ENCODE measurements around the gene CYB561. TPM values are rescaled to one million over a fixed set of nuclear protein-coding genes. Genes with fewer than 3 reads are reported as not detected.

CYB561 gene
- total and polyA plus RNA-seq, 4 experiments from 2014 or later, result 34.1 to 83.7 (median 61.6) TPM

GRCh38 chr17:63436523-63437110, 9.5 kb downstream of the CYB561 start:
- DNase-seq, result no peak
- H3K4me1 ChIP-seq (ENCODE audit: insufficient read depth, low read length), result peaks cover 69% of the 10 kb centered on the region
- CTCF ChIA-PET (ENCODE audit: partially characterized antibody), result interaction anchor here (0.9 to 7.7 kb wide), 6 partner anchors 8 to 175 kb away, joined by 3 to 97 read pairs (median 20); partner anchors contain the start of gene ACE
- intact Hi-C loops (cut with micrococcal nuclease), result no loop called here
- POLR2A ChIA-PET (ENCODE audit: partially characterized antibody), result interaction anchor here (1.6 to 6.6 kb wide), 5 partner anchors 9 to 264 kb away, joined by 5 to 63 read pairs (median 18); partner anchors contain the start of genes ACE, CYB561 and LIMD2
- no peaks in the 10 kb centered on the region for H3K27me3 ChIP-seq (ENCODE audit: insufficient read depth, low read length)
- no peaks in the 10 kb centered on the region for H3K27me3 Mint-ChIP-seq
- peaks cover 23 to 42% of the 10 kb centered on the region in 2 donors for H3K36me3 Mint-ChIP-seq
- H3K27ac ChIP-seq (ENCODE audit: low read depth, low read length), result no peak overlapping the region
- H3K36me3 ChIP-seq (ENCODE audit: insufficient read depth, low read length), result peaks cover 12% of the 10 kb centered on the region
- peak overlapping the region in 1 of 8 donors; percentile 25 for H3K4me3 Mint-ChIP-seq
- H3K4me1 Mint-ChIP-seq, result peaks cover 25 to 83% (median 48%) of the 10 kb centered on the region in 4 donors
- H3K27ac Mint-ChIP-seq, result peak overlapping the region in 6 of 7 donors; percentile 3 to 68 (median 52)
- no peak overlapping the region for H3K4me3 ChIP-seq (ENCODE audit: low read length in 2 of 2)
- H3K9me3 ChIP-seq (ENCODE audit: control insufficient read depth in 1 of 2, low read length in 2 of 2), result no peaks in the 10 kb centered on the region
- no peaks in the 10 kb centered on the region for H3K9me3 Mint-ChIP-seq

GRCh38 chr17:63435681-63436522, 10.2 kb downstream of the CYB561 start:
- peak overlapping the region in 1 of 8 donors; percentile 8 for H3K4me3 Mint-ChIP-seq
- peaks cover 23 to 42% of the 10 kb centered on the region in 2 donors for H3K36me3 Mint-ChIP-seq
- Histone ChIP-seq H3K27ac (ENCODE audit: low read depth, low read length) (no peak overlapping the region), H3K36me3 (ENCODE audit: insufficient read depth, low read length) (peaks cover 12% of the 10 kb centered on the region), H3K4me1 (ENCODE audit: insufficient read depth, low read length) (peaks cover 62% of the 10 kb centered on the region), H3K4me3 (ENCODE audit: low read length in 2 of 2) (no peak overlapping the region), H3K27me3 (ENCODE audit: insufficient read depth, low read length) (no peaks in the 10 kb centered on the region), H3K9me3 (ENCODE audit: control insufficient read depth in 1 of 2, low read length in 2 of 2) (no peaks in the 10 kb centered on the region)
- H3K27me3 Mint-ChIP-seq, result no peaks in the 10 kb centered on the region
- DNase-seq, result no peak
- H3K27ac Mint-ChIP-seq, result peak overlapping the region in 6 of 7 donors; percentile 19 to 86 (median 36)
- H3K9me3 Mint-ChIP-seq, result no peaks in the 10 kb centered on the region
- CTCF ChIA-PET (ENCODE audit: partially characterized antibody), result interaction anchor here (1.0 to 7.7 kb wide), 8 partner anchors 7 to 179 kb away, joined by 3 to 97 read pairs (median 10); partner anchors contain the start of gene ACE
- POLR2A ChIA-PET (ENCODE audit: partially characterized antibody), result interaction anchor here (0.6 to 6.6 kb wide), 11 partner anchors 9 to 267 kb away, joined by 3 to 63 read pairs (median 5); partner anchors contain the start of genes ACE, CYB561, DCAF7 and LIMD2
- H3K4me1 Mint-ChIP-seq, result peaks cover 23 to 75% (median 47%) of the 10 kb centered on the region in 4 donors
- intact Hi-C loops (cut with micrococcal nuclease), result no loop called here

- H3K4me1 Mint-ChIP-seq, result peaks cover 15 to 70% (median 41%) of the 10 kb centered on the region in 4 donors
- ChIA-PET CTCF (ENCODE audit: partially characterized antibody) (interaction anchor here (0.7 to 7.7 kb wide), 11 partner anchors 8 to 273 kb away, joined by 3 to 97 read pairs (median 5); partner anchors contain the start of genes ACE, CYB561 and TACO1), POLR2A (ENCODE audit: partially characterized antibody) (interaction anchor here (0.6 to 6.6 kb wide), 10 partner anchors 9 to 267 kb away, joined by 3 to 63 read pairs (median 6); partner anchors contain the start of genes ACE, CYB561, DCAF7 and LIMD2)
- H3K27ac Mint-ChIP-seq, result peak overlapping the region; percentile 86 to 97 (median 92)
- no peak overlapping the region for H3K27ac ChIP-seq (ENCODE audit: low read depth, low read length)
- intact Hi-C loops (cut with micrococcal nuclease), result no loop called here
- peaks cover 56% of the 10 kb centered on the region for H3K4me1 ChIP-seq (ENCODE audit: insufficient read depth, low read length)
- peaks cover 23 to 42% of the 10 kb centered on the region in 2 donors for H3K36me3 Mint-ChIP-seq
- H3K27me3 Mint-ChIP-seq, result no peaks in the 10 kb centered on the region
- peaks cover 12% of the 10 kb centered on the region for H3K36me3 ChIP-seq (ENCODE audit: insufficient read depth, low read length)
- no peaks in the 10 kb centered on the region for H3K9me3 ChIP-seq (ENCODE audit: control insufficient read depth in 1 of 2, low read length in 2 of 2)
- peak overlapping the region in 7 of 8 donors; percentile 48 to 79 (median 65) for H3K4me3 Mint-ChIP-seq
- no peaks in the 10 kb centered on the region for H3K27me3 ChIP-seq (ENCODE audit: insufficient read depth, low read length)
- no peaks in the 10 kb centered on the region for H3K9me3 Mint-ChIP-seq
- DNase-seq, result peak; percentile 70 to 82 (median 76)
- H3K4me3 ChIP-seq (ENCODE audit: low read length in 2 of 2), result no peak overlapping the region
These were observed 11.0 kb downstream of the CYB561 start for GRCh38 chr17:63434951-63435571.

- DNase-seq, result no peak
- ChIA-PET POLR2A (ENCODE audit: partially characterized antibody) (interaction anchor here (1.4 to 6.6 kb wide), 7 partner anchors 7 to 263 kb away, joined by 3 to 63 read pairs (median 15); partner anchors contain the start of genes ACE, CYB561 and DCAF7), CTCF (ENCODE audit: partially characterized antibody) (interaction anchor here (0.7 to 7.7 kb wide), 11 partner anchors 7 to 274 kb away, joined by 3 to 97 read pairs (median 5); partner anchors contain the start of genes ACE, CYB561 and TACO1)
- no peaks in the 10 kb centered on the region for H3K9me3 ChIP-seq (ENCODE audit: control insufficient read depth in 1 of 2, low read length in 2 of 2)
- H3K36me3 Mint-ChIP-seq, result peaks cover 19 to 38% of the 10 kb centered on the region in 2 donors
- H3K4me3 Mint-ChIP-seq, result peak overlapping the region in 1 of 8 donors; percentile 48
- H3K27me3 Mint-ChIP-seq, result no peaks in the 10 kb centered on the region
- H3K36me3 ChIP-seq (ENCODE audit: insufficient read depth, low read length), result peaks cover 12% of the 10 kb centered on the region
- H3K27me3 ChIP-seq (ENCODE audit: insufficient read depth, low read length), result no peaks in the 10 kb centered on the region
- peaks cover 54% of the 10 kb centered on the region for H3K4me1 ChIP-seq (ENCODE audit: insufficient read depth, low read length)
- no peaks in the 10 kb centered on the region for H3K9me3 Mint-ChIP-seq
- H3K27ac Mint-ChIP-seq, result peak overlapping the region in 6 of 7 donors; percentile 44 to 97 (median 64)
- peaks cover 10 to 70% (median 34%) of the 10 kb centered on the region in 4 donors for H3K4me1 Mint-ChIP-seq
- H3K27ac ChIP-seq (ENCODE audit: low read depth, low read length), result peak overlapping the region; percentile 21
- H3K4me3 ChIP-seq (ENCODE audit: low read length in 2 of 2), result no peak overlapping the region
- intact Hi-C loops (cut with micrococcal nuclease), result no loop called here
These were observed 12.1 kb downstream of the CYB561 start for GRCh38 chr17:63433746-63434591.

GRCh38 chr17:63431939-63432804, 13.9 kb downstream of the CYB561 start:
- ChIA-PET POLR2A (ENCODE audit: partially characterized antibody) (interaction anchor here (1.0 to 7.3 kb wide), 7 partner anchors 7 to 278 kb away, joined by 3 to 82 read pairs (median 4); partner anchors contain the start of genes ACE, CYB561 and MAP3K3), CTCF (ENCODE audit: partially characterized antibody) (interaction anchor here (7.6 to 11.4 kb wide), 3 partner anchors 13 to 177 kb away, joined by 98 to 339 read pairs (median 255); partner anchors contain the start of genes ACE and CYB561)
- H3K4me1 Mint-ChIP-seq, result peaks cover 23 to 72% (median 45%) of the 10 kb centered on the region in 4 donors
- DNase-seq, result no peak
- H3K36me3 Mint-ChIP-seq, result peaks cover 19 to 38% of the 10 kb centered on the region in 2 donors
- H3K27ac Mint-ChIP-seq, result peak overlapping the region; percentile 3 to 91 (median 73)
- peaks cover 57% of the 10 kb centered on the region for H3K4me1 ChIP-seq (ENCODE audit: insufficient read depth, low read length)
- no peak overlapping the region for H3K4me3 Mint-ChIP-seq
- H3K27me3 Mint-ChIP-seq, result no peaks in the 10 kb centered on the region
- H3K9me3 Mint-ChIP-seq, result no peaks in the 10 kb centered on the region
- no peak overlapping the region for H3K27ac ChIP-seq (ENCODE audit: low read depth, low read length)
- no peak overlapping the region for H3K4me3 ChIP-seq (ENCODE audit: low read length in 2 of 2)
- intact Hi-C loops (cut with micrococcal nuclease), result no loop called here
- H3K9me3 ChIP-seq (ENCODE audit: control insufficient read depth in 1 of 2, low read length in 2 of 2), result no peaks in the 10 kb centered on the region
- H3K27me3 ChIP-seq (ENCODE audit: insufficient read depth, low read length), result no peaks in the 10 kb centered on the region
- H3K36me3 ChIP-seq (ENCODE audit: insufficient read depth, low read length), result peaks cover 12% of the 10 kb centered on the region
